HepG2 (cell line): ENCODE data around the gene NNAT. TPM values are rescaled to one million over a fixed set of nuclear protein-coding genes. Genes with fewer than 3 reads are reported as not detected.

Experiments
- ARNT2 ChIP-seq: sonication (generic); formaldehyde crosslinking; IDR thresholded peaks from 2 replicates; pipeline ENCODE4 v1.8.0; 2022; ENCODE audit warnings: mild to moderate bottlenecking, low read depth, missing genetic modification reagents, moderate library complexity
- HES4 ChIP-seq: sonication (generic); formaldehyde crosslinking; IDR thresholded peaks from 2 replicates; pipeline ENCODE4 v1.9.0; 2021; ENCODE audit warnings: mild to moderate bottlenecking, missing genetic modification reagents, borderline replicate concordance
- IRF1 ChIP-seq: sonication (generic); formaldehyde crosslinking; IDR thresholded peaks from 2 replicates; pipeline ENCODE4 v1.4.0; 2020; ENCODE audit warnings: low read depth, mild to moderate bottlenecking, missing genetic modification reagents
- POLR2AphosphoS5 ChIP-seq: IDR thresholded peaks from 2 replicates; pipeline ENCODE4 v1.6.1; 2012; ENCODE audit warnings: low read depth, low read length
- TARDBP ChIP-seq: sonication (generic); formaldehyde crosslinking; IDR thresholded peaks from 2 replicates; pipeline ENCODE4 v1.8.0; 2022; ENCODE audit warnings: mild to moderate bottlenecking, missing genetic modification reagents
- ZNF232 ChIP-seq: sonication (generic); formaldehyde crosslinking; IDR thresholded peaks from 2 replicates; pipeline ENCODE4 v1.4.0; 2020; ENCODE audit warnings: missing genetic modification reagents, borderline replicate concordance
- ZNF317 ChIP-seq: sonication (generic); formaldehyde crosslinking; IDR thresholded peaks from 2 replicates; pipeline ENCODE4 v1.5.0; 2020; ENCODE audit warnings: mild to moderate bottlenecking, missing genetic modification reagents
- ZNF549 ChIP-seq: sonication (generic); formaldehyde crosslinking; IDR thresholded peaks from 2 replicates; pipeline ENCODE4 v1.5.0; 2020; ENCODE audit warnings: missing genetic modification reagents
- ZNF713 ChIP-seq: sonication (generic); formaldehyde crosslinking; IDR thresholded peaks from 2 replicates; pipeline ENCODE4 v1.4.0; 2020; ENCODE audit warnings: mild to moderate bottlenecking, missing genetic modification reagents
- ZXDC ChIP-seq: sonication (generic); formaldehyde crosslinking; IDR thresholded peaks from 2 replicates; pipeline ENCODE4 v1.5.0; 2020; ENCODE audit warnings: mild to moderate bottlenecking, missing genetic modification reagents
- polyA plus RNA-seq, 8 experiments: library from polyadenylated mRNA; depleted of rRNA in 3 of 8; stranded (reverse) in 7 of 8; unstranded in 1 of 8; fragments of >200 nt; fragmentation: Illumina TruSeq in 4 of 8; extraction: Trizol in 4 of 8; gene quantifications; 2 replicates each; pipeline versions ENCODE4 v1.2.1 to v1.2.3, GENCODE V29; 2011 to 2016; ENCODE audit warnings: low read depth in 4 of 8, missing spikeins in 1 of 8, mixed read lengths in 1 of 8; ENCODE audit not compliant: insufficient read depth in 1 of 8
- total RNA-seq, 5 experiments: library from RNA; depleted of rRNA; stranded (reverse); fragments of >200 nt; fragmentation: Illumina TruSeq; extraction: Trizol; gene quantifications; 2 replicates each; pipeline ENCODE4 v1.2.3, GENCODE V29; 2016; ENCODE audit warnings: low read depth in 1 of 5
- TF ChIP-seq, protein P1 (sequence below): sonication (generic); formaldehyde crosslinking; IDR thresholded peaks from 2 replicates; pipeline ENCODE4 v1.5.0; 2020; ENCODE audit warnings: mild to moderate bottlenecking, missing genetic modification reagents, moderate library complexity
- TF ChIP-seq, protein P2 (sequence below): sonication (generic); formaldehyde crosslinking; IDR thresholded peaks from 2 replicates; pipeline ENCODE4 v1.8.0; 2022; ENCODE audit warnings: missing genetic modification reagents, mild to moderate bottlenecking, borderline replicate concordance
- TF ChIP-seq, protein P3 (sequence below): sonication (generic); formaldehyde crosslinking; IDR thresholded peaks from 2 replicates; pipeline ENCODE4 v1.4.0; 2020; ENCODE audit warnings: mild to moderate bottlenecking, missing genetic modification reagents
- TF ChIP-seq, protein P4 (sequence below): sonication (generic); formaldehyde crosslinking; IDR thresholded peaks from 2 replicates; pipeline ENCODE4 v1.4.0; 2020; ENCODE audit warnings: missing genetic modification reagents
- TF ChIP-seq, protein P5 (sequence below): sonication (generic); formaldehyde crosslinking; IDR thresholded peaks from 2 replicates; pipeline ENCODE4 v1.5.1; 2020; ENCODE audit warnings: mild to moderate bottlenecking, missing genetic modification reagents, borderline replicate concordance

The NNAT gene
- total and polyA plus RNA-seq, 2 of the 13 experiments (the other 11 are each of a cell fraction or from before 2014, with no cell fraction given) = not detected

GRCh38 chr20:37534401-37535157 is 13.5 kb downstream of the NNAT start (continued):
- TF ChIP-seq, protein P1, sequence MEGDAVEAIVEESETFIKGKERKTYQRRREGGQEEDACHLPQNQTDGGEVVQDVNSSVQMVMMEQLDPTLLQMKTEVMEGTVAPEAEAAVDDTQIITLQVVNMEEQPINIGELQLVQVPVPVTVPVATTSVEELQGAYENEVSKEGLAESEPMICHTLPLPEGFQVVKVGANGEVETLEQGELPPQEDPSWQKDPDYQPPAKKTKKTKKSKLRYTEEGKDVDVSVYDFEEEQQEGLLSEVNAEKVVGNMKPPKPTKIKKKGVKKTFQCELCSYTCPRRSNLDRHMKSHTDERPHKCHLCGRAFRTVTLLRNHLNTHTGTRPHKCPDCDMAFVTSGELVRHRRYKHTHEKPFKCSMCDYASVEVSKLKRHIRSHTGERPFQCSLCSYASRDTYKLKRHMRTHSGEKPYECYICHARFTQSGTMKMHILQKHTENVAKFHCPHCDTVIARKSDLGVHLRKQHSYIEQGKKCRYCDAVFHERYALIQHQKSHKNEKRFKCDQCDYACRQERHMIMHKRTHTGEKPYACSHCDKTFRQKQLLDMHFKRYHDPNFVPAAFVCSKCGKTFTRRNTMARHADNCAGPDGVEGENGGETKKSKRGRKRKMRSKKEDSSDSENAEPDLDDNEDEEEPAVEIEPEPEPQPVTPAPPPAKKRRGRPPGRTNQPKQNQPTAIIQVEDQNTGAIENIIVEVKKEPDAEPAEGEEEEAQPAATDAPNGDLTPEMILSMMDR (CRISPR knock-in tag) = peak; percentile 97
- TF ChIP-seq ZNF232 (CRISPR knock-in tag) = no peak
- TF ChIP-seq, protein P2, sequence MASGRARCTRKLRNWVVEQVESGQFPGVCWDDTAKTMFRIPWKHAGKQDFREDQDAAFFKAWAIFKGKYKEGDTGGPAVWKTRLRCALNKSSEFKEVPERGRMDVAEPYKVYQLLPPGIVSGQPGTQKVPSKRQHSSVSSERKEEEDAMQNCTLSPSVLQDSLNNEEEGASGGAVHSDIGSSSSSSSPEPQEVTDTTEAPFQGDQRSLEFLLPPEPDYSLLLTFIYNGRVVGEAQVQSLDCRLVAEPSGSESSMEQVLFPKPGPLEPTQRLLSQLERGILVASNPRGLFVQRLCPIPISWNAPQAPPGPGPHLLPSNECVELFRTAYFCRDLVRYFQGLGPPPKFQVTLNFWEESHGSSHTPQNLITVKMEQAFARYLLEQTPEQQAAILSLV (CRISPR knock-in tag) = no peak
- TF ChIP-seq, protein P3, sequence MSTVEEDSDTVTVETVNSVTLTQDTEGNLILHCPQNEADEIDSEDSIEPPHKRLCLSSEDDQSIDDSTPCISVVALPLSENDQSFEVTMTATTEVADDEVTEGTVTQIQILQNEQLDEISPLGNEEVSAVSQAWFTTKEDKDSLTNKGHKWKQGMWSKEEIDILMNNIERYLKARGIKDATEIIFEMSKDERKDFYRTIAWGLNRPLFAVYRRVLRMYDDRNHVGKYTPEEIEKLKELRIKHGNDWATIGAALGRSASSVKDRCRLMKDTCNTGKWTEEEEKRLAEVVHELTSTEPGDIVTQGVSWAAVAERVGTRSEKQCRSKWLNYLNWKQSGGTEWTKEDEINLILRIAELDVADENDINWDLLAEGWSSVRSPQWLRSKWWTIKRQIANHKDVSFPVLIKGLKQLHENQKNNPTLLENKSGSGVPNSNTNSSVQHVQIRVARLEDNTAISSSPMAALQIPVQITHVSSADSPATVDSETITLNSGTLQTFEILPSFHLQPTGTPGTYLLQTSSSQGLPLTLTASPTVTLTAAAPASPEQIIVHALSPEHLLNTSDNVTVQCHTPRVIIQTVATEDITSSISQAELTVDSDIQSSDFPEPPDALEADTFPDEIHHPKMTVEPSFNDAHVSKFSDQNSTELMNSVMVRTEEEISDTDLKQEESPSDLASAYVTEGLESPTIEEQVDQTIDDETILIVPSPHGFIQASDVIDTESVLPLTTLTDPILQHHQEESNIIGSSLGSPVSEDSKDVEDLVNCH (CRISPR knock-in tag) = no peak
- no peak for TF ChIP-seq IRF1 (CRISPR knock-in tag)
- TF ChIP-seq TARDBP (CRISPR knock-in tag) = no peak
- TF ChIP-seq, protein P4, sequence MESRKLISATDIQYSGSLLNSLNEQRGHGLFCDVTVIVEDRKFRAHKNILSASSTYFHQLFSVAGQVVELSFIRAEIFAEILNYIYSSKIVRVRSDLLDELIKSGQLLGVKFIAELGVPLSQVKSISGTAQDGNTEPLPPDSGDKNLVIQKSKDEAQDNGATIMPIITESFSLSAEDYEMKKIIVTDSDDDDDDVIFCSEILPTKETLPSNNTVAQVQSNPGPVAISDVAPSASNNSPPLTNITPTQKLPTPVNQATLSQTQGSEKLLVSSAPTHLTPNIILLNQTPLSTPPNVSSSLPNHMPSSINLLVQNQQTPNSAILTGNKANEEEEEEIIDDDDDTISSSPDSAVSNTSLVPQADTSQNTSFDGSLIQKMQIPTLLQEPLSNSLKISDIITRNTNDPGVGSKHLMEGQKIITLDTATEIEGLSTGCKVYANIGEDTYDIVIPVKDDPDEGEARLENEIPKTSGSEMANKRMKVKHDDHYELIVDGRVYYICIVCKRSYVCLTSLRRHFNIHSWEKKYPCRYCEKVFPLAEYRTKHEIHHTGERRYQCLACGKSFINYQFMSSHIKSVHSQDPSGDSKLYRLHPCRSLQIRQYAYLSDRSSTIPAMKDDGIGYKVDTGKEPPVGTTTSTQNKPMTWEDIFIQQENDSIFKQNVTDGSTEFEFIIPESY (CRISPR knock-in tag) = no peak
- TF ChIP-seq POLR2AphosphoS5 = no peak
- 0 out of 2 replicates have a peak, but pooled peaks have one; percentile 45 for TF ChIP-seq ZNF713 (CRISPR knock-in tag)
- no peak for TF ChIP-seq ZXDC
- TF ChIP-seq, protein P5, sequence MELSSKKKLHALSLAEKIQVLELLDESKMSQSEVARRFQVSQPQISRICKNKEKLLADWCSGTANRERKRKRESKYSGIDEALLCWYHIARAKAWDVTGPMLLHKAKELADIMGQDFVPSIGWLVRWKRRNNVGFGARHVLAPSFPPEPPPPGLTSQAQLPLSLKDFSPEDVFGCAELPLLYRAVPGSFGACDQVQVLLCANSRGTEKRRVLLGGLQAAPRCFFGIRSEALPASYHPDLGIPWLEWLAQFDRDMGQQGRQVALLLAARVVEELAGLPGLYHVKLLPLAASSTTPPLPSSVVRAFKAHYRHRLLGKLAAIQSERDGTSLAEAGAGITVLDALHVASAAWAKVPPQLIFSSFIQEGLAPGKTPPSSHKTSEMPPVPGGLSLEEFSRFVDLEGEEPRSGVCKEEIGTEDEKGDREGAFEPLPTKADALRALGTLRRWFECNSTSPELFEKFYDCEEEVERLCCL (CRISPR knock-in tag) = no peak
- TF ChIP-seq HES4 (CRISPR knock-in tag) = 0 out of 2 replicates have a peak, but pooled peaks have one; percentile 29
- no peak for TF ChIP-seq ZNF549
- TF ChIP-seq ZNF317 = no peak
- peak; percentile 33; the same call in 1 of the 2 replicates for TF ChIP-seq ARNT2
